GM23338 (cell line): ENCODE results near the gene BSCL2. TPM values are rescaled to one million over a fixed set of nuclear protein-coding genes. Genes with fewer than 3 reads are reported as not detected.

Experiments
- ATAC-seq: fragments of 200-7000 bp; cut with Tn5 transposase; 3 replicates; pipeline ENCODE4 v1.9.1; 2020
- DNase-seq: peaks from one replicate; pipeline ENCODE4 v3.0.0-alpha.2; 2015; ENCODE audit warnings: low spot score
- H2AFZ ChIP-seq: fragments of 200-600 bp; sonication (generic); 2 replicates; pipeline ENCODE4 v1.8.0; 2016; ENCODE audit warnings: antibody characterized with exemption, mild to moderate bottlenecking, moderate library complexity
- H3F3A ChIP-seq: fragments of 200-600 bp; sonication (generic); replicated peaks from 2 replicates; pipeline ENCODE4 v1.8.0; 2017; ENCODE audit warnings: antibody characterized with exemption, mixed run types, low read depth
- H3K27ac ChIP-seq: fragments of 200-600 bp; sonication (generic); 2 replicates; pipeline ENCODE4 v1.6.1; 2016; ENCODE audit warnings: low read depth
- H3K27me3 ChIP-seq: fragments of 200-600 bp; sonication (generic); 2 replicates; pipeline ENCODE4 v1.8.0; 2016; ENCODE audit warnings: mild to moderate bottlenecking, mixed run types, moderate library complexity; ENCODE audit not compliant: insufficient read depth
- H3K36me3 ChIP-seq: fragments of 200-600 bp; sonication (generic); 2 replicates; pipeline ENCODE4 v1.8.0; 2016; ENCODE audit warnings: mild to moderate bottlenecking; ENCODE audit not compliant: insufficient read depth
- H3K4me1 ChIP-seq: fragments of 200-600 bp; sonication (generic); 2 replicates; pipeline ENCODE4 v1.8.0; 2016; ENCODE audit warnings: mild to moderate bottlenecking, moderate library complexity; ENCODE audit not compliant: insufficient read depth
- H3K4me2 ChIP-seq: fragments of 200-600 bp; sonication (generic); 2 replicates; pipeline ENCODE4 v1.7.1; 2017; ENCODE audit warnings: mixed run types
- H3K4me3 ChIP-seq: fragments of 200-600 bp; sonication (generic); 2 replicates; pipeline ENCODE4 v1.6.1; 2016; ENCODE audit warnings: mixed run types
- H3K79me2 ChIP-seq: fragments of 200-600 bp; sonication (generic); replicated peaks from 2 replicates; pipeline ENCODE4 v1.8.0; 2017; ENCODE audit warnings: mild to moderate bottlenecking; ENCODE audit not compliant: insufficient read depth
- H3K9me2 ChIP-seq: fragments of 200-600 bp; sonication (generic); 2 replicates; pipeline ENCODE4 v1.8.0; 2017; ENCODE audit not compliant: insufficient read depth
- H4K20me1 ChIP-seq: fragments of 200-600 bp; sonication (generic); replicated peaks from 2 replicates; pipeline ENCODE4 v1.8.0; 2017; ENCODE audit warnings: mild to moderate bottlenecking; ENCODE audit not compliant: insufficient read depth
- H3K27ac Mint-ChIP-seq: 2 replicates; pipeline ENCODE4 v1.8.0; 2020; ENCODE audit warnings: inconsistent platforms, mild to moderate bottlenecking, moderate library complexity, mixed read lengths
- H3K27me3 Mint-ChIP-seq: 3 replicates; pipeline ENCODE4 v1.8.0; 2022; ENCODE audit warnings: low read depth, mild to moderate bottlenecking, moderate library complexity, mixed read lengths, inconsistent platforms; ENCODE audit not compliant: insufficient read depth, poor library complexity
- H3K36me3 Mint-ChIP-seq: 3 replicates; pipeline ENCODE4 v1.8.0; 2021; ENCODE audit warnings: low read depth, mild to moderate bottlenecking, inconsistent platforms, moderate library complexity, mixed read lengths
- H3K4me1 Mint-ChIP-seq: 3 replicates; pipeline ENCODE4 v1.8.0; 2020; ENCODE audit warnings: mild to moderate bottlenecking, inconsistent platforms, mixed read lengths
- H3K4me3 Mint-ChIP-seq: 3 replicates; pipeline ENCODE4 v1.8.0; 2021; ENCODE audit warnings: moderate library complexity, mild to moderate bottlenecking, inconsistent platforms, mixed read lengths
- H3K9me3 Mint-ChIP-seq: 3 replicates; pipeline ENCODE4 v1.8.0; 2020; ENCODE audit warnings: moderate library complexity, mild to moderate bottlenecking, inconsistent platforms, mixed read lengths
- CREB1 ChIP-seq: fragments of 250-450 bp; sonication (Bioruptor Pico); IDR thresholded peaks from 2 replicates; pipeline ENCODE4 v1.5.0; 2020; ENCODE audit warnings: low read depth, mild to moderate bottlenecking, moderate library complexity
- CTCF ChIP-seq, 2 experiments: fragments of 200-600 bp in 1 of 2; sonication (generic) in 1 of 2; conservative IDR thresholded peaks; 2 replicates each; pipeline versions ENCODE4 v1.5.1 to v1.6.1; 2016 to 2017; ENCODE audit warnings: antibody characterized with exemption in 2 of 2, low read depth in 2 of 2, mild to moderate bottlenecking in 2 of 2, moderate library complexity in 1 of 2
- ETS1 ChIP-seq: IDR thresholded peaks from 2 replicates; pipeline ENCODE4 v1.6.1; 2016; ENCODE audit warnings: antibody characterized with exemption
- EZH2 ChIP-seq: fragments of 200-600 bp; sonication (generic); IDR thresholded peaks from one replicate; pipeline ENCODE4 v1.8.0; 2017; ENCODE audit warnings: antibody characterized with exemption, mild to moderate bottlenecking, low read depth; ENCODE audit not compliant: unreplicated experiment
- EZH2phosphoT487 ChIP-seq: fragments of 200-600 bp; sonication (generic); IDR thresholded peaks from one replicate; pipeline ENCODE4 v1.8.1; 2018; ENCODE audit warnings: antibody characterized with exemption; ENCODE audit not compliant: unreplicated experiment
- JUNB ChIP-seq: IDR thresholded peaks from one replicate; pipeline ENCODE4 v1.6.1; 2016; ENCODE audit warnings: antibody characterized with exemption; ENCODE audit not compliant: unreplicated experiment
- NANOG ChIP-seq: IDR thresholded peaks from 2 replicates; pipeline ENCODE4 v1.6.1; 2016; ENCODE audit warnings: antibody characterized with exemption, borderline replicate concordance
- POLR2AphosphoS5 ChIP-seq: IDR thresholded peaks from 2 replicates; pipeline ENCODE4 v1.6.1; 2016; ENCODE audit warnings: antibody characterized with exemption, low read depth
- REST ChIP-seq: IDR thresholded peaks from one replicate; pipeline ENCODE4 v1.6.1; 2018; ENCODE audit warnings: antibody characterized with exemption; ENCODE audit not compliant: unreplicated experiment
- STAT1 ChIP-seq: IDR thresholded peaks from one replicate; pipeline ENCODE4 v1.6.1; 2016; ENCODE audit warnings: antibody characterized with exemption; ENCODE audit not compliant: unreplicated experiment
- ZNF114 ChIP-seq: fragments of 250-450 bp; sonication (Bioruptor Pico); IDR thresholded peaks from 2 replicates; pipeline ENCODE4 v1.5.0; 2020; ENCODE audit warnings: mild to moderate bottlenecking, moderate library complexity
- ZNF331 ChIP-seq: fragments of 250-450 bp; sonication (Bioruptor Pico); IDR thresholded peaks from 2 replicates; pipeline ENCODE4 v1.5.0; 2020; ENCODE audit warnings: low read depth, mild to moderate bottlenecking, moderate library complexity
- ZNF462 ChIP-seq: fragments of 250-450 bp; sonication (Bioruptor Pico); IDR thresholded peaks from 2 replicates; pipeline ENCODE4 v1.5.0; 2020; ENCODE audit warnings: mild to moderate bottlenecking, moderate library complexity
- polyA plus RNA-seq: library from polyadenylated mRNA; unstranded; fragments of >200 nt; fragmentation: Nextera tagmentation; extraction: Ambion mirVana; gene quantifications from 2 replicates; pipeline ENCODE4 v1.2.1, GENCODE V29; 2016
- total RNA-seq: library from RNA; depleted of rRNA; stranded (reverse); fragments of >200 nt; shearing (Covaris generic); gene quantifications from 2 replicates; pipeline ENCODE4 v1.2.3, GENCODE V29; 2014

Gene BSCL2
- total and polyA plus RNA-seq, 2 experiments from 2014 or later = 60.2 to 81.7 TPM

- Mint-ChIP-seq H3K9me3 (no peaks in the 10 kb centered on the region; the same call in none of the 3 replicates), H3K4me1 (peaks cover 17% of the 10 kb centered on the region), H3K4me3 (peak overlapping the region; percentile 98), H3K27ac (no peak overlapping the region), H3K36me3 (peaks cover 49% of the 10 kb centered on the region), H3K27me3 (peaks cover 24% of the 10 kb centered on the region)
- no peak for ATAC-seq
- Histone ChIP-seq H4K20me1 (peaks cover 15% of the 10 kb centered on the region), H3K36me3 (peaks cover 15% of the 10 kb centered on the region), H2AFZ (no peak overlapping the region), H3K9me2 (no peaks in the 10 kb centered on the region), H3K4me1 (peaks cover 26% of the 10 kb centered on the region), H3K4me3 (peak overlapping the region; percentile 99), H3F3A (peaks cover 55% of the 10 kb centered on the region), H3K79me2 (peaks cover 51% of the 10 kb centered on the region), H3K27me3 (no peaks in the 10 kb centered on the region), H3K27ac (peak overlapping the region; percentile 79), H3K4me2 (peak overlapping the region; percentile 97)
- TF ChIP-seq CREB1 (CRISPR knock-in tag) = no peak
- TF ChIP-seq REST = no peak
- no peak for TF ChIP-seq STAT1
- TF ChIP-seq ZNF462 (CRISPR knock-in tag) = no peak
- TF ChIP-seq ETS1 = no peak
- TF ChIP-seq EZH2 = no peak
- no peak for TF ChIP-seq ZNF331
- TF ChIP-seq POLR2AphosphoS5 = no peak; the same call in 1 of the 2 replicates
- TF ChIP-seq NANOG = no peak
- no peak for TF ChIP-seq ZNF114
- no peak for TF ChIP-seq CTCF (conservative IDR thresholded peaks at IDR 0.05; ENCODE audit: low read depth in 2 of 2)
- TF ChIP-seq JUNB = no peak
- no peak for TF ChIP-seq EZH2phosphoT487
- no peak for DNase-seq
Observed at GRCh38 chr11:62667460-62667859, 39.8 kb downstream of the BSCL2 start.
